ENCODE measurements around the gene APEH. TPM values are rescaled to one million over a fixed set of nuclear protein-coding genes. Genes with fewer than 3 reads are reported as not detected.

APEH gene
- total and polyA plus RNA-seq, 10 of the 15 experiments (the other 5 are each of a cell fraction or from before 2014, with no cell fraction given) = 74.4 to 214 (median 131) TPM

GRCh38 chr3:49669352-49669751 is 4.8 kb upstream of the APEH start (continued):
- TF ChIP-seq ZNF687 (IDR thresholded peaks at IDR 0.05) (no peak), FOS (IDR thresholded peaks at IDR 0.05; ENCODE audit: borderline replicate concordance, extremely low read depth, insufficient read length) (no peak)

GRCh38 chr3:49670940-49671290 is 3.2 kb upstream of the APEH start:
- in situ Hi-C loops (cut with MboI) (loop anchor here (10.0 kb wide), 1 partner anchor 136 kb away; no protein-coding TSS in a partner anchor), intact Hi-C loops (cut with micrococcal nuclease; ENCODE audit: unreplicated experiment) (loop anchor here (1.0 to 10.0 kb wide), 3 partner anchors 132 to 646 kb away; partner anchors contain the start of genes IMPDH2 and NDUFAF3)
- ChIA-PET SMC1A (ENCODE audit: uncharacterized antibody, unreplicated experiment) (interaction anchor here (3.3 kb wide), 1 partner anchor 132 kb away, joined by 86 read pairs; no protein-coding TSS in a partner anchor), POLR2A (interaction anchor here (2.1 to 2.9 kb wide), 2 partner anchors 131 to 133 kb away, joined by 8 to 10 read pairs; no protein-coding TSS in a partner anchor), CTCF (interaction anchor here (0.7 to 5.3 kb wide), 12 partner anchors 45 to 254 kb away, joined by 3 to 210 read pairs (median 4); partner anchors contain the start of gene DAG1), RAD21 (ENCODE audit: unreplicated experiment) (interaction anchor here (1.1 to 3.3 kb wide), 4 partner anchors 83 to 134 kb away, joined by 3 to 89 read pairs (median 10); partner anchors contain the start of gene BSN)
- WGBS (ENCODE audit: insufficient coverage, insufficient replicate concordance, low lambda C conversion rate, missing lambda C conversion rate) = 49% methylated on average over 6 of the region's 6 CpGs
- FAIRE-seq = no peak
- BruUV-seq (replicated peaks) = no TSS peak
- no peak for ATAC-seq
- Histone ChIP-seq H2AFZ (ENCODE audit: control insufficient read depth, low read depth, low read length) (no peak overlapping the region), H4K20me1 (ENCODE audit: control insufficient read depth, insufficient read depth) (no peaks in the 10 kb centered on the region), H3K27me3 (replicated peaks in 1 of 2; ENCODE audit: control insufficient read depth in 2 of 2, insufficient read depth in 2 of 2, low read length in 1 of 2) (no peaks in the 10 kb centered on the region), H3K4me3 (no peak overlapping the region), H3K27ac (ENCODE audit: control insufficient read depth, insufficient read depth) (no peak overlapping the region), H3K79me2 (ENCODE audit: control insufficient read depth, insufficient read depth, low read length) (peaks cover 20% of the 10 kb centered on the region), H3K4me2 (ENCODE audit: control insufficient read depth, insufficient read depth) (no peak overlapping the region), H3K9me3 (replicated peaks; ENCODE audit: control insufficient read depth, insufficient read depth, low read length) (no peaks in the 10 kb centered on the region), H3K9ac (ENCODE audit: control insufficient read depth, insufficient read depth, low read length) (no peak overlapping the region), H3K36me3 (ENCODE audit: control insufficient read depth in 2 of 2, insufficient read depth in 2 of 2, low read length in 1 of 2) (no peaks in the 10 kb centered on the region; a peak in 1 of 4 replicates), H3K4me1 (ENCODE audit: control insufficient read depth, insufficient read depth, low read length) (peaks cover 10% of the 10 kb centered on the region)
- no peak for DNase-seq (ENCODE audit: low read depth, low spot score)
- TF ChIP-seq WRNIP1 (IDR thresholded peaks at IDR 0.05; ENCODE audit: borderline replicate concordance, low read depth, low read length) = no peak
- no peak for TF ChIP-seq ZNF274 (IDR thresholded peaks at IDR 0.05; ENCODE audit: insufficient read depth, insufficient read length)
- TF ChIP-seq CBX3 (IDR thresholded peaks at IDR 0.05; ENCODE audit: borderline replicate concordance, low read depth) = no peak
- no peak for TF ChIP-seq ZBTB33 (IDR thresholded peaks at IDR 0.05)
- TF ChIP-seq MYC (IDR thresholded peaks at IDR 0.05; ENCODE audit: insufficient read depth, insufficient read length, insufficient replicate concordance, low read length, severe bottlenecking) = no peak
- no peak for TF ChIP-seq SPI1 (IDR thresholded peaks at IDR 0.05; ENCODE audit: borderline replicate concordance, insufficient read depth, low read depth, low read length)
- no peak for TF ChIP-seq NFIC (IDR thresholded peaks at IDR 0.05; ENCODE audit: low read depth, low read length)
- TF ChIP-seq IKZF2 (IDR thresholded peaks at IDR 0.05) = no peak
- TF ChIP-seq JUND (IDR thresholded peaks at IDR 0.05; ENCODE audit: low read depth, low read length) = no peak
- TF ChIP-seq ZBTB11 (CRISPR knock-in tag; IDR thresholded peaks at IDR 0.05) = no peak
- TF ChIP-seq POLR2A (IDR thresholded peaks at IDR 0.05; ENCODE audit: low read depth, low read length) = no peak
- no peak for TF ChIP-seq NR2F1 (conservative IDR thresholded peaks at IDR 0.05)

All from GM12878 (cell line).